Astrocyte (in vitro differentiated cells and primary cell): ENCODE data around the gene EGFR. TPM values are rescaled to one million over a fixed set of nuclear protein-coding genes. Genes with fewer than 3 reads are reported as not detected.

Experiments
- DNase-seq: peaks from one replicate; pipeline ENCODE4 v3.0.0-alpha.2; 2010; ENCODE audit warnings: low read depth
- FAIRE-seq: peaks from 2 replicates; lab custom pipeline; 2011; peaks lifted over from hg19 to GRCh38; lab: Jason Lieb, UNC
- H2AFZ ChIP-seq: 2 replicates; pipeline ENCODE4 v1.6.0; 2012; ENCODE audit warnings: low read depth, low read length, inconsistent platforms
- H3K27ac ChIP-seq: 2 replicates; pipeline ENCODE4 v1.5.1; 2011; ENCODE audit warnings: low read depth, low read length, inconsistent platforms
- H3K27me3 ChIP-seq: 2 replicates; pipeline ENCODE4 v1.6.0; 2011; ENCODE audit warnings: low read length, inconsistent platforms; ENCODE audit not compliant: insufficient read depth
- H3K36me3 ChIP-seq: 2 replicates; pipeline ENCODE4 v1.5.1; 2011; ENCODE audit warnings: low read length, inconsistent platforms; ENCODE audit not compliant: insufficient read depth
- H3K4me1 ChIP-seq: 2 replicates; pipeline ENCODE4 v1.5.1; 2011; ENCODE audit warnings: low read length, inconsistent platforms; ENCODE audit not compliant: insufficient read depth
- H3K4me2 ChIP-seq: 2 replicates; pipeline ENCODE4 v1.6.0; 2012; ENCODE audit warnings: low read length, inconsistent platforms
- H3K4me3 ChIP-seq: 2 replicates; pipeline ENCODE4 v1.5.1; 2011; ENCODE audit warnings: low read depth, mild to moderate bottlenecking, low read length, inconsistent platforms; ENCODE audit not compliant: insufficient read depth
- H3K79me2 ChIP-seq: 2 replicates; pipeline ENCODE4 v1.6.0; 2012; ENCODE audit warnings: mild to moderate bottlenecking, low read length, inconsistent platforms; ENCODE audit not compliant: insufficient read depth
- H3K9ac ChIP-seq: 2 replicates; pipeline ENCODE4 v1.6.0; 2012; ENCODE audit warnings: mild to moderate bottlenecking, low read length, inconsistent platforms
- H3K9me3 ChIP-seq: 2 replicates; pipeline ENCODE4 v1.5.1; 2012; ENCODE audit warnings: low read depth, mild to moderate bottlenecking, low read length, inconsistent platforms; ENCODE audit not compliant: insufficient read depth
- H4K20me1 ChIP-seq: 2 replicates; pipeline ENCODE4 v1.6.0; 2012; ENCODE audit warnings: low read length, inconsistent platforms; ENCODE audit not compliant: insufficient read depth
- H3K27ac Mint-ChIP-seq: one replicate; pipeline ENCODE4 v1.8.0; 2021; ENCODE audit warnings: mild to moderate bottlenecking, mixed read lengths; ENCODE audit not compliant: unreplicated experiment
- H3K27me3 Mint-ChIP-seq: one replicate; pipeline ENCODE4 v1.8.0; 2021; ENCODE audit warnings: low read depth, mixed read lengths; ENCODE audit not compliant: unreplicated experiment
- H3K36me3 Mint-ChIP-seq: one replicate; pipeline ENCODE4 v1.8.0; 2021; ENCODE audit warnings: low read depth, mixed read lengths; ENCODE audit not compliant: unreplicated experiment
- H3K4me1 Mint-ChIP-seq: one replicate; pipeline ENCODE4 v1.8.0; 2021; ENCODE audit warnings: low read depth, mixed read lengths; ENCODE audit not compliant: unreplicated experiment
- H3K4me3 Mint-ChIP-seq: one replicate; pipeline ENCODE4 v1.8.0; 2021; ENCODE audit warnings: mild to moderate bottlenecking, moderate library complexity, mixed read lengths; ENCODE audit not compliant: unreplicated experiment
- H3K9me3 Mint-ChIP-seq: one replicate; pipeline ENCODE4 v1.8.0; 2021; ENCODE audit warnings: mild to moderate bottlenecking, mixed read lengths; ENCODE audit not compliant: unreplicated experiment
- CTCF ChIP-seq: IDR thresholded peaks from 2 replicates; pipeline ENCODE4 v1.5.1; 2011; ENCODE audit warnings: low read depth, mild to moderate bottlenecking, inconsistent platforms, low read length, moderate library complexity; ENCODE audit not compliant: insufficient read depth
- EZH2 ChIP-seq: IDR thresholded peaks from 2 replicates; pipeline ENCODE4 v1.6.1; 2012; ENCODE audit warnings: mild to moderate bottlenecking, low read length, inconsistent platforms; ENCODE audit not compliant: insufficient read depth
- total RNA-seq: library from RNA; stranded (reverse); gene quantifications from 2 replicates; pipeline ENCODE4 v1.2.1, GENCODE V29; 2021

Gene EGFR
- total RNA-seq, 1 donor from 2014 or later: 27.3 TPM

- H3K27me3 Mint-ChIP-seq: peaks cover 3% of the 10 kb centered on the region
- H3K36me3 Mint-ChIP-seq: peaks cover 18% of the 10 kb centered on the region
- peaks cover 17% of the 10 kb centered on the region for H3K4me1 ChIP-seq
- H3K9me3 Mint-ChIP-seq: no peaks in the 10 kb centered on the region
- peaks cover 38% of the 10 kb centered on the region for H3K36me3 ChIP-seq
- no peak for TF ChIP-seq CTCF
- TF ChIP-seq EZH2: no peak
- H2AFZ ChIP-seq: no peak overlapping the region
- peaks cover 15% of the 10 kb centered on the region for H3K4me1 Mint-ChIP-seq
- H3K4me3 Mint-ChIP-seq: no peak overlapping the region
- FAIRE-seq (no peak), DNase-seq (no peak)
- H3K27ac ChIP-seq: no peak overlapping the region
- H3K79me2 ChIP-seq: no peaks in the 10 kb centered on the region
- no peak overlapping the region for H3K4me3 ChIP-seq
- H3K4me2 ChIP-seq: no peak overlapping the region
- no peaks in the 10 kb centered on the region for H3K27me3 ChIP-seq
- peaks cover 16% of the 10 kb centered on the region for H4K20me1 ChIP-seq
- H3K9ac ChIP-seq: no peak overlapping the region
- H3K27ac Mint-ChIP-seq: no peak overlapping the region
- H3K9me3 ChIP-seq: no peaks in the 10 kb centered on the region
Observed at GRCh38 chr7:55179931-55180682, 161.3 kb downstream of the EGFR start.

GRCh38 chr7:55180963-55181542 lies 162.2 kb downstream of the EGFR start:
- no peak overlapping the region for H3K27ac ChIP-seq
- no peaks in the 10 kb centered on the region for H3K27me3 ChIP-seq
- no peak overlapping the region for H3K4me2 ChIP-seq
- H3K36me3 Mint-ChIP-seq: peaks cover 21% of the 10 kb centered on the region
- H3K27me3 Mint-ChIP-seq: peaks cover 3% of the 10 kb centered on the region
- peaks cover 26% of the 10 kb centered on the region for H3K4me1 ChIP-seq
- no peak overlapping the region for H3K9ac ChIP-seq
- H3K9me3 ChIP-seq: no peaks in the 10 kb centered on the region
- H3K36me3 ChIP-seq: peaks cover 40% of the 10 kb centered on the region
- TF ChIP-seq EZH2 (no peak), CTCF (no peak)
- FAIRE-seq: no peak
- no peak overlapping the region for H3K4me3 Mint-ChIP-seq
- H3K79me2 ChIP-seq: no peaks in the 10 kb centered on the region
- no peak for DNase-seq
- H3K4me3 ChIP-seq: no peak overlapping the region
- peaks cover 16% of the 10 kb centered on the region for H4K20me1 ChIP-seq
- peaks cover 22% of the 10 kb centered on the region for H3K4me1 Mint-ChIP-seq
- H2AFZ ChIP-seq: no peak overlapping the region
- H3K9me3 Mint-ChIP-seq: no peaks in the 10 kb centered on the region
- no peak overlapping the region for H3K27ac Mint-ChIP-seq

- DNase-seq (no peak), FAIRE-seq (no peak)
- H3K27ac ChIP-seq: no peak overlapping the region
- H3K4me1 Mint-ChIP-seq: peaks cover 28% of the 10 kb centered on the region
- H3K4me2 ChIP-seq: no peak overlapping the region
- peaks cover 16% of the 10 kb centered on the region for H4K20me1 ChIP-seq
- H3K4me1 ChIP-seq: peaks cover 33% of the 10 kb centered on the region
- no peaks in the 10 kb centered on the region for H3K9me3 Mint-ChIP-seq
- no peak overlapping the region for H3K9ac ChIP-seq
- H3K79me2 ChIP-seq: no peaks in the 10 kb centered on the region
- H3K36me3 ChIP-seq: peaks cover 40% of the 10 kb centered on the region
- H3K4me3 ChIP-seq: no peak overlapping the region
- no peak overlapping the region for H3K27ac Mint-ChIP-seq
- H3K36me3 Mint-ChIP-seq: peaks cover 21% of the 10 kb centered on the region
- H3K27me3 Mint-ChIP-seq: peaks cover 3% of the 10 kb centered on the region
- no peaks in the 10 kb centered on the region for H3K9me3 ChIP-seq
- no peak overlapping the region for H3K4me3 Mint-ChIP-seq
- no peak for TF ChIP-seq CTCF
- no peak for TF ChIP-seq EZH2
- H2AFZ ChIP-seq: no peak overlapping the region
- no peaks in the 10 kb centered on the region for H3K27me3 ChIP-seq
Observed at GRCh38 chr7:55181762-55182161, 162.9 kb downstream of the EGFR start.
